GM12865 (cell line): Measurements from ENCODE around the gene LRRC7.

ENCODE experiments used
- DNase-seq: peaks from one replicate; pipeline ENCODE4 v3.0.0; 2010; ENCODE audit warnings: low read depth
- H3K4me3 ChIP-seq: 2 replicates; pipeline ENCODE4 v1.5.1; 2011; ENCODE audit warnings: mild to moderate bottlenecking, low read depth, low read length, control low read depth
- CTCF ChIP-seq: IDR thresholded peaks from 2 replicates; pipeline ENCODE4 v1.5.1; 2011; ENCODE audit warnings: low read length, control low read depth, low read depth, inconsistent platforms; ENCODE audit not compliant: insufficient read depth; ENCODE audit errors: missing control alignments

The LRRC7 gene

DNA sequence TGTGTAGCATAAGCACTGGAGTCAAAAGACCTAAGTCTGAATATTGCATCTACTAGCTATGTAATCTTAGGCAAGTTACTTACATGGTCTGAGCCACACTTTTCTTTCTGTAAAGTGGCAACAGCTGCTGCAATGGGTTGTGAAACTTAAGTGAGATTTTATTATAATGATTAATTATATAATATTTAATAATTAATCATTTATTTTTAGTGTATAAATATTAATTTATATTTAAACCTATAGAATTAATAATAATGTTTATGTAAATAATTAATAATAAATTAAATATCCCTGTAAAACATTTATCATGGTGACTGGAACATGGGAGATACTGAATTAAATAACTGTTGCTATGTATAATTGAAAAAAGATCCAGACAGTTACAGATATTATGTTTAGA, 457.3 kb downstream of the LRRC7 start:
- DNase-seq = no peak
- no peak for TF ChIP-seq CTCF
- no peak overlapping the region for H3K4me3 ChIP-seq

DNA sequence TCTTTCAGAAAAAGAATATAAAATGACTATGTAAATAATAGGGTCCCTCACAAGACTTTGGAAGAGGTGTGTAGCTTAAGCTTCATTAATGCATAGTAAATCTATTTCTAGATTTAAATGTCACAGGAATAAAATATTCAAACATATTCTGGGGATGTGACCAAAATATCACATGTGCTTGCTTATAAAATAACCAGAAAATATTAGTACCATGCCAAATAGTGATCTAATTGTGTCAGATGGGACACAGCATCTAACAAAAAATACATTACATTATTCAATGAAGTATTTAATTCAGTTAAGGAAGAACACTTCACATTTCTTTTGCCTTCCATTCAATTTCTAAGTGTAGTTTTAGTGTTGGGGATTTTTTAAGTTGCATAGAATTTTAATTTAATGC, 458.1 kb downstream of the LRRC7 start:
- DNase-seq = no peak
- no peak for TF ChIP-seq CTCF
- no peak overlapping the region for H3K4me3 ChIP-seq

DNA sequence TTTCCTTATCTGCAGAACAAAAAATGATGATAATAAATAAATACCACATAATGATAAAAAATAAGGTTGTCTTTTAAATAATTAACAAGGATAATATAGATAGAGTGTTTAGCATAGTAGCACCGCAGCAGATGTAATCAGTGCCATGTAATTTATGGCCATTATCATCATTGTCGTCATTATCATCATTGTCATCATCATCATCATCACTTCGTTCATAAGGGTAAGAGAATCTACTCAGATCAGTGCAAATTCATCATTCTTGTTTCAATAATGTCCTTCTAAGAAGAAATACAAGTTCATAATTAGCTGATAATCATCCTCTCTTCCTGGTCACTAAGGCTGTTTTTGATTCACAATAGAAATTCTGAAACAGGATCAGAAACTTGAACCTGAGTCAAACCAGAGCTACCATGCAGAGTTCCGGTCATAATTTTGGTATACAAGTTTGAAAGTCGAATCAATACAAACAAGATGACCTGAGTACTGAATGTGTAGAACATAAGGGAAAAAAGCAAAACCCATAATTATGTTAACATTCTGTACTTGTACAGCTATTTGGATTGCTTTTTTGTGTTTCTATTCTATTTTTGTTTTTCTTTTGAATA, 465.6 kb downstream of the LRRC7 start:
- DNase-seq = no peak
- no peak for TF ChIP-seq CTCF
- no peak overlapping the region for H3K4me3 ChIP-seq

GRCh38 chr1:70033936-70034335, 466.2 kb downstream of the LRRC7 start:
- no peak for DNase-seq
- no peak overlapping the region for H3K4me3 ChIP-seq
- no peak for TF ChIP-seq CTCF

DNA sequence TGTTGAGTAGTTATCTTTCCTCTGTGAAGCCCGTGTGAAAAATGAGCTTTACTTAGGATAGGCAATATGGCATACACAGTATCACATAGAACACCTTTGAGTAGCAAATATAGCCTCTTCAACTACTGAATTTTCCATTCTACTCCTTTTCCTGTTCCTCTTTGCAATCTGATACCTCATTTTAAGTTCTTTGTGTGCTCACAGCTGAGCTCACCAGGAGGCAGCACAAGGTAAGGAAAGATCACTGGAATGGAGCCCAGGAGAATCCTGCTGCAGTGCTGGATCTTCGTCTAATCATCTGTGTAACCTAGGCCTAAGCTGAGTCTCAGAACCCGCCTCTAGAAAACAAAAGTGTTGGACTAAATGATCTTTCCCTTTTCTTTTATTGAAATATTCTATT, 466.7 kb downstream of the LRRC7 start:
- TF ChIP-seq CTCF = no peak
- DNase-seq = no peak
- no peak overlapping the region for H3K4me3 ChIP-seq

- H3K4me3 ChIP-seq = no peak overlapping the region
- TF ChIP-seq CTCF = no peak
- no peak for DNase-seq
Observed at GRCh38 chr1:70038025-70038424, 470.3 kb downstream of the LRRC7 start.

- DNase-seq = no peak
- TF ChIP-seq CTCF = no peak
- H3K4me3 ChIP-seq = no peak overlapping the region
Observed at GRCh38 chr1:70039485-70039884, 471.8 kb downstream of the LRRC7 start.
